ENCODE measurements around the gene SIGLEC12.

Gene SIGLEC12

GRCh38 chr19:51521357-51521756 is 19.8 kb upstream of the SIGLEC12 start:
- no peaks in the 10 kb centered on the region for H3K4me1 ChIP-seq (ENCODE audit: control insufficient read depth, insufficient read depth, low read length)
- no peak overlapping the region for H3K4me3 ChIP-seq (ENCODE audit: low read depth, low read length)
- no peaks in the 10 kb centered on the region for H3K27me3 ChIP-seq (ENCODE audit: control insufficient read depth, insufficient read depth, low read length)
- H3K27ac ChIP-seq (ENCODE audit: low read depth, low read length) = no peak overlapping the region
- H3K36me3 ChIP-seq (ENCODE audit: control insufficient read depth, insufficient read depth, low read length) = no peaks in the 10 kb centered on the region
- peaks cover 27% of the 10 kb centered on the region; the same call in 1 of the 2 replicates for H3K9me3 ChIP-seq (ENCODE audit: control insufficient read depth, insufficient read depth, low read length)
- H3K9ac ChIP-seq (ENCODE audit: low read depth, low read length) = no peak overlapping the region

- no peak overlapping the region for H3K27ac ChIP-seq (ENCODE audit: low read depth, low read length)
- peaks cover 27% of the 10 kb centered on the region; the same call in 1 of the 2 replicates for H3K9me3 ChIP-seq (ENCODE audit: control insufficient read depth, insufficient read depth, low read length)
- H3K27me3 ChIP-seq (ENCODE audit: control insufficient read depth, insufficient read depth, low read length) = no peaks in the 10 kb centered on the region
- no peaks in the 10 kb centered on the region for H3K36me3 ChIP-seq (ENCODE audit: control insufficient read depth, insufficient read depth, low read length)
- no peak overlapping the region for H3K9ac ChIP-seq (ENCODE audit: low read depth, low read length)
- no peak overlapping the region for H3K4me3 ChIP-seq (ENCODE audit: low read depth, low read length)
- H3K4me1 ChIP-seq (ENCODE audit: control insufficient read depth, insufficient read depth, low read length) = no peaks in the 10 kb centered on the region
Observed at GRCh38 chr19:51520728-51521127, 19.1 kb upstream of the SIGLEC12 start.

GRCh38 chr19:51514866-51515481 is 13.4 kb upstream of the SIGLEC12 start:
- peaks cover 15% of the 10 kb centered on the region; the same call in 1 of the 2 replicates for H3K9me3 ChIP-seq (ENCODE audit: control insufficient read depth, insufficient read depth, low read length)
- H3K36me3 ChIP-seq (ENCODE audit: control insufficient read depth, insufficient read depth, low read length) = no peaks in the 10 kb centered on the region
- no peak overlapping the region for H3K9ac ChIP-seq (ENCODE audit: low read depth, low read length)
- H3K27me3 ChIP-seq (ENCODE audit: control insufficient read depth, insufficient read depth, low read length) = no peaks in the 10 kb centered on the region
- no peaks in the 10 kb centered on the region for H3K4me1 ChIP-seq (ENCODE audit: control insufficient read depth, insufficient read depth, low read length)
- H3K4me3 ChIP-seq (ENCODE audit: low read depth, low read length) = no peak overlapping the region
- H3K27ac ChIP-seq (ENCODE audit: low read depth, low read length) = no peak overlapping the region

GRCh38 chr19:51513968-51514367 is 12.4 kb upstream of the SIGLEC12 start:
- Histone ChIP-seq H3K4me3 (ENCODE audit: low read depth, low read length) (no peak overlapping the region), H3K27me3 (ENCODE audit: control insufficient read depth, insufficient read depth, low read length) (no peaks in the 10 kb centered on the region), H3K9ac (ENCODE audit: low read depth, low read length) (no peak overlapping the region)

GRCh38 chr19:51511353-51511752 is 9.8 kb upstream of the SIGLEC12 start:
- no peaks in the 10 kb centered on the region for H3K36me3 ChIP-seq (ENCODE audit: control insufficient read depth, insufficient read depth, low read length)

More at GRCh38 chr19:51513968-51514367, 12.4 kb upstream of the SIGLEC12 start:
- H3K4me1 ChIP-seq (ENCODE audit: control insufficient read depth, insufficient read depth, low read length) = no peaks in the 10 kb centered on the region
- peaks cover 8% of the 10 kb centered on the region; the same call in 1 of the 2 replicates for H3K9me3 ChIP-seq (ENCODE audit: control insufficient read depth, insufficient read depth, low read length)
- no peak overlapping the region for H3K27ac ChIP-seq (ENCODE audit: low read depth, low read length)
- no peaks in the 10 kb centered on the region for H3K36me3 ChIP-seq (ENCODE audit: control insufficient read depth, insufficient read depth, low read length)

GRCh38 chr19:51509823-51510660 is 8.4 kb upstream of the SIGLEC12 start:
- no peak overlapping the region for H3K4me3 ChIP-seq (ENCODE audit: low read depth, low read length)
- H3K4me1 ChIP-seq (ENCODE audit: control insufficient read depth, insufficient read depth, low read length) = no peaks in the 10 kb centered on the region
- H3K27me3 ChIP-seq (ENCODE audit: control insufficient read depth, insufficient read depth, low read length) = no peaks in the 10 kb centered on the region

More at GRCh38 chr19:51511353-51511752, 9.8 kb upstream of the SIGLEC12 start:
- Histone ChIP-seq H3K9ac (ENCODE audit: low read depth, low read length) (no peak overlapping the region), H3K27ac (ENCODE audit: low read depth, low read length) (no peak overlapping the region), H3K4me1 (ENCODE audit: control insufficient read depth, insufficient read depth, low read length) (no peaks in the 10 kb centered on the region), H3K9me3 (ENCODE audit: control insufficient read depth, insufficient read depth, low read length) (peaks cover 20% of the 10 kb centered on the region; the same call in 1 of the 2 replicates), H3K27me3 (ENCODE audit: control insufficient read depth, insufficient read depth, low read length) (no peaks in the 10 kb centered on the region), H3K4me3 (ENCODE audit: low read depth, low read length) (no peak overlapping the region)

GRCh38 chr19:51508059-51508733 is 6.6 kb upstream of the SIGLEC12 start:
- Histone ChIP-seq H3K36me3 (ENCODE audit: control insufficient read depth, insufficient read depth, low read length) (no peaks in the 10 kb centered on the region), H3K27me3 (ENCODE audit: control insufficient read depth, insufficient read depth, low read length) (no peaks in the 10 kb centered on the region), H3K9ac (ENCODE audit: low read depth, low read length) (no peak overlapping the region), H3K27ac (ENCODE audit: low read depth, low read length) (no peak overlapping the region), H3K4me1 (ENCODE audit: control insufficient read depth, insufficient read depth, low read length) (no peaks in the 10 kb centered on the region), H3K9me3 (ENCODE audit: control insufficient read depth, insufficient read depth, low read length) (peaks cover 24% of the 10 kb centered on the region; the same call in 1 of the 2 replicates), H3K4me3 (ENCODE audit: low read depth, low read length) (no peak overlapping the region)

More at GRCh38 chr19:51509823-51510660, 8.4 kb upstream of the SIGLEC12 start:
- Histone ChIP-seq H3K36me3 (ENCODE audit: control insufficient read depth, insufficient read depth, low read length) (no peaks in the 10 kb centered on the region), H3K27ac (ENCODE audit: low read depth, low read length) (no peak overlapping the region), H3K9me3 (ENCODE audit: control insufficient read depth, insufficient read depth, low read length) (peaks cover 24% of the 10 kb centered on the region; the same call in 1 of the 2 replicates), H3K9ac (ENCODE audit: low read depth, low read length) (no peak overlapping the region)

- no peaks in the 10 kb centered on the region for H3K27me3 ChIP-seq (ENCODE audit: control insufficient read depth, insufficient read depth, low read length)
- H3K36me3 ChIP-seq (ENCODE audit: control insufficient read depth, insufficient read depth, low read length) = no peaks in the 10 kb centered on the region
- no peak overlapping the region for H3K27ac ChIP-seq (ENCODE audit: low read depth, low read length)
- H3K4me1 ChIP-seq (ENCODE audit: control insufficient read depth, insufficient read depth, low read length) = no peaks in the 10 kb centered on the region
- no peak overlapping the region for H3K4me3 ChIP-seq (ENCODE audit: low read depth, low read length)
- peaks cover 24% of the 10 kb centered on the region; the same call in 1 of the 2 replicates for H3K9me3 ChIP-seq (ENCODE audit: control insufficient read depth, insufficient read depth, low read length)
- no peak overlapping the region for H3K9ac ChIP-seq (ENCODE audit: low read depth, low read length)
Observed at GRCh38 chr19:51507640-51508058, 6.0 kb upstream of the SIGLEC12 start.

GRCh38 chr19:51507192-51507591 is 5.6 kb upstream of the SIGLEC12 start:
- Histone ChIP-seq H3K27me3 (ENCODE audit: control insufficient read depth, insufficient read depth, low read length) (no peaks in the 10 kb centered on the region), H3K27ac (ENCODE audit: low read depth, low read length) (no peak overlapping the region), H3K4me1 (ENCODE audit: control insufficient read depth, insufficient read depth, low read length) (no peaks in the 10 kb centered on the region), H3K9ac (ENCODE audit: low read depth, low read length) (no peak overlapping the region), H3K9me3 (ENCODE audit: control insufficient read depth, insufficient read depth, low read length) (peaks cover 29% of the 10 kb centered on the region), H3K36me3 (ENCODE audit: control insufficient read depth, insufficient read depth, low read length) (no peaks in the 10 kb centered on the region), H3K4me3 (ENCODE audit: low read depth, low read length) (no peak overlapping the region)

- Histone ChIP-seq H3K4me1 (ENCODE audit: control insufficient read depth, insufficient read depth, low read length) (no peaks in the 10 kb centered on the region), H3K9ac (ENCODE audit: low read depth, low read length) (no peak overlapping the region), H3K36me3 (ENCODE audit: control insufficient read depth, insufficient read depth, low read length) (no peaks in the 10 kb centered on the region), H3K27ac (ENCODE audit: low read depth, low read length) (no peak overlapping the region), H3K27me3 (ENCODE audit: control insufficient read depth, insufficient read depth, low read length) (no peaks in the 10 kb centered on the region), H3K4me3 (ENCODE audit: low read depth, low read length) (no peak overlapping the region), H3K9me3 (ENCODE audit: control insufficient read depth, insufficient read depth, low read length) (peaks cover 32% of the 10 kb centered on the region)
Observed at GRCh38 chr19:51505904-51506303, 4.3 kb upstream of the SIGLEC12 start.
